ENCODE data around the gene VASP.

DNA sequence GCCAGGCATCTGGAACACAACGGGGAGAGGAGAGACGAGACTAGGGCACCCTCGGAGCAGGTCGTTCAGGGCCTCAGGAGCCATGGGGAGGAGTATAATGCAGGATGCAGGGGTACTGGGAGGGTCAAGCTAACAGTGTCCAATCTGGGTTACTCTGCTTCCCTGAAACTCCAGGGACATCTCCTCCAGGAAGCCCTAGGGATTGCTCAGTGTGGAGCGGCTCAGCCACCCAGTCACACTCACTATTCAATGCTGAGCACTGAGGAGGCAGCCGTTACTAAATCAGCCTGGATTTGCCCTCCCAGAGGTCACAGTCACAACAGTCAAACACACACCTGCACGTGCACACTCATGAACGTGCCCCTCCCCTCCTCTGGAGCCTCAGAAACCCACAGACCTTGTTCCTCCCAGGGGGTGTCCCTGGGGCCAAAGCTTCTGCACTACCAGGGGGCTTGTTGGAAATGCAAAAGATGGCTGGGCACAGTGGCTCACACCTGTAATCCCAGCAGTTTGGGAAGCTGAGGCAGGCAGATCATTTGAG, 46.4 kb upstream of the VASP start:
- TF ChIP-seq, protein P1, sequence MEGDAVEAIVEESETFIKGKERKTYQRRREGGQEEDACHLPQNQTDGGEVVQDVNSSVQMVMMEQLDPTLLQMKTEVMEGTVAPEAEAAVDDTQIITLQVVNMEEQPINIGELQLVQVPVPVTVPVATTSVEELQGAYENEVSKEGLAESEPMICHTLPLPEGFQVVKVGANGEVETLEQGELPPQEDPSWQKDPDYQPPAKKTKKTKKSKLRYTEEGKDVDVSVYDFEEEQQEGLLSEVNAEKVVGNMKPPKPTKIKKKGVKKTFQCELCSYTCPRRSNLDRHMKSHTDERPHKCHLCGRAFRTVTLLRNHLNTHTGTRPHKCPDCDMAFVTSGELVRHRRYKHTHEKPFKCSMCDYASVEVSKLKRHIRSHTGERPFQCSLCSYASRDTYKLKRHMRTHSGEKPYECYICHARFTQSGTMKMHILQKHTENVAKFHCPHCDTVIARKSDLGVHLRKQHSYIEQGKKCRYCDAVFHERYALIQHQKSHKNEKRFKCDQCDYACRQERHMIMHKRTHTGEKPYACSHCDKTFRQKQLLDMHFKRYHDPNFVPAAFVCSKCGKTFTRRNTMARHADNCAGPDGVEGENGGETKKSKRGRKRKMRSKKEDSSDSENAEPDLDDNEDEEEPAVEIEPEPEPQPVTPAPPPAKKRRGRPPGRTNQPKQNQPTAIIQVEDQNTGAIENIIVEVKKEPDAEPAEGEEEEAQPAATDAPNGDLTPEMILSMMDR (IDR thresholded peaks at IDR 0.05; ENCODE audit: low read length): no peak
- TF ChIP-seq EZH2 (optimal IDR thresholded peaks at IDR 0.05; ENCODE audit: low read depth, low read length): no peak

Data from MM.1S (cell line).